Suprapubic skin (tissue), 4 donors: Measurements from ENCODE around the gene EIF2AK2. TPM values are rescaled to one million over a fixed set of nuclear protein-coding genes. Genes with fewer than 3 reads are reported as not detected.

Source experiments
- DNase-seq, 2 donors: peaks; one replicate each; pipeline ENCODE4 v3.0.0-alpha.2; 2019; ENCODE audit warnings: low spot score in 2 of 2
- H3K27ac ChIP-seq: fragments of 200-600 bp; sonication (generic); one replicate; pipeline ENCODE4 v1.5.1; 2019
- H3K27me3 ChIP-seq: fragments of 200-600 bp; sonication (generic); one replicate; pipeline ENCODE4 v1.5.1; 2019
- H3K36me3 ChIP-seq: fragments of 200-600 bp; sonication (generic); one replicate; pipeline ENCODE4 v1.5.1; 2019
- H3K4me1 ChIP-seq: fragments of 200-600 bp; sonication (generic); one replicate; pipeline ENCODE4 v1.5.1; 2019
- H3K4me3 ChIP-seq: fragments of 200-600 bp; sonication (generic); one replicate; pipeline ENCODE4 v1.5.1; 2019; ENCODE audit warnings: mild to moderate bottlenecking
- H3K9me3 ChIP-seq: fragments of 200-600 bp; sonication (generic); one replicate; pipeline ENCODE4 v1.5.1; 2019
- CTCF ChIP-seq, 2 donors: fragments of 200-600 bp in 1 of 2; fragments of 450-650 bp in 1 of 2; sonication (generic) in 1 of 2; IDR thresholded peaks; one replicate each; pipeline ENCODE4 v1.5.1; 2016 to 2019; ENCODE audit warnings: antibody characterized with exemption in 2 of 2, mild to moderate bottlenecking in 1 of 2, moderate library complexity in 1 of 2
- EP300 ChIP-seq: sonication (generic); formaldehyde crosslinking; IDR thresholded peaks from one replicate; pipeline ENCODE4 v1.6.1; 2017; ENCODE audit warnings: antibody characterized with exemption
- POLR2A ChIP-seq, 2 donors: fragments of 450-650 bp; IDR thresholded peaks; one replicate each; pipeline ENCODE4 v1.6.1; 2017; ENCODE audit warnings: antibody characterized with exemption in 2 of 2, mild to moderate bottlenecking in 2 of 2, moderate library complexity in 2 of 2
- POLR2AphosphoS5 ChIP-seq, 3 donors: sonication (generic); formaldehyde crosslinking; IDR thresholded peaks; one replicate each; pipeline ENCODE4 v1.6.1; 2017; ENCODE audit warnings: antibody characterized with exemption in 3 of 3
- WGBS: methylation state at CpG from one replicate; pipeline ENCODE4 v1.1.5; 2018; 5-methylcytosine and 5-hydroxymethylcytosine counted together
- total RNA-seq, 4 donors: library from RNA; depleted of rRNA; stranded (reverse); fragments of >200 nt; gene quantifications; one replicate each; pipeline ENCODE4 v1.1.0, GENCODE V29; 2016

The EIF2AK2 gene
- total RNA-seq, 4 donors from 2014 or later, result 6.5 to 10.8 (median 9.1) TPM

GRCh38 chr2:37052600-37053332 is 104.0 kb downstream of the EIF2AK2 start:
- no peak for TF ChIP-seq CTCF (IDR thresholded peaks at IDR 0.05)
- no peak for TF ChIP-seq EP300
- no peak for TF ChIP-seq POLR2AphosphoS5 (IDR thresholded peaks at IDR 0.05)
- no peak for TF ChIP-seq POLR2A (IDR thresholded peaks at IDR 0.05)
- Histone ChIP-seq H3K36me3 (peaks cover 79% of the 10 kb centered on the region), H3K27ac (no peak overlapping the region), H3K27me3 (no peaks in the 10 kb centered on the region), H3K9me3 (no peaks in the 10 kb centered on the region), H3K4me1 (no peaks in the 10 kb centered on the region), H3K4me3 (no peak overlapping the region)
- WGBS, result 73% methylated on average over 5 of the region's 5 CpGs
- no peak for DNase-seq

Other genes with a start within 250 kb of the EIF2AK2 start
- 10 to 100 TPM; 28.6 to 39.6 (median 37.5) TPM for gene STRN, start 190.4 kb downstream of the EIF2AK2 start, total RNA-seq
- gene HEATR5B, start 72.6 kb downstream of the EIF2AK2 start, total RNA-seq, result 10 to 100 TPM; 25.6 to 65.3 (median 45.3) TPM
- 10 to 100 TPM in 1 of 4 donors, 1 to 10 TPM in 3; 3.2 to 14.2 (median 5.6) TPM for gene GPATCH11, start 72.5 kb downstream of the EIF2AK2 start, total RNA-seq
- not detected for gene SULT6B1, start 31.7 kb upstream of the EIF2AK2 start, total RNA-seq
- gene CEBPZOS, start 39.5 kb upstream of the EIF2AK2 start, total RNA-seq, result 10 to 100 TPM; 16.3 to 33.6 (median 20.1) TPM
- gene CEBPZ, start 74.6 kb upstream of the EIF2AK2 start, total RNA-seq, result 10 to 100 TPM; 29.5 to 34.9 (median 32.1) TPM
- gene NDUFAF7, start 74.7 kb upstream of the EIF2AK2 start, total RNA-seq, result 10 to 100 TPM in 3 of 4 donors, 1 to 10 TPM in 1; 9.8 to 20.8 (median 12.3) TPM
- gene PRKD3, start 167.9 kb upstream of the EIF2AK2 start, total RNA-seq, result 10 to 100 TPM; 20.8 to 50.0 (median 34.3) TPM
- 10 to 100 TPM; 20.7 to 75.5 (median 47.6) TPM for gene QPCT, start 187.7 kb upstream of the EIF2AK2 start, total RNA-seq